Measurements from ENCODE around the gene TRMT112. TPM values are rescaled to one million over a fixed set of nuclear protein-coding genes. Genes with fewer than 3 reads are reported as not detected.
A peak's percentile ranks its signal among the peaks of the same experiment; 100 is the strongest.

Gene TRMT112
- total RNA-seq, 3 donors from 2014 or later (not counting 1 experiment from before 2014, with no cell fraction given): 98.4 to 106 (median 105) TPM

DNA sequence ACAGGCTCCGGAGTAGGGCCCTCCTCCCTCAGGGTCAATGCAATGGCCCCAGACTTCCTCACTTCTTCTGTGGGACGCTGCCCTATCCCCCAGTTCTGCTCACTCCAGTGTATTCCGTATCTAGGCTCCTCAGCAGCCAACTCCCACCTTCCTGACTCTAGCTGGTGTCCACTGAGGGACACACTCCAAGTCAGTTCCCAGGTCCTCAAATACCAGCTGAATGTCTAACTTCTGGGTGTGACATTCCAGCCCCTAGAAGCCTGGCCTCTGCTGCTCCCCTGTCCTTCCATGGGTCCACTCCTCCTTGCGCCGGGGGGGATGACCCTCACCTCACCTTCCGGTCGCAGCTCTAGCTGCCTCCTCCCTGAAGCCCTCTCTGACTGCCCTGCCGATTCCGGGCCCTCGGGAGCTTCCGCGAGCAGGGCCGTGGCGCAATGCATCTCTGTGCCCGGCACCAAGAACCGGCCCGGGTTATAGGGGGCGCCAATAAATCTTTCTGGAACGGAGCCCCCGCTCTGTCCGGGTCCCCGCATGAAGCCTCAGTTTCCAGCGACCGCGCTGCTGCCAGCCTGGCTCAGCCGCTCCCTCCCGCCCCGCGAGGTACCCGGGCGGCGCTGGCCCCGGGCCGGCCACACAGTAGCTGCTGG is 48.3 kb downstream of the TRMT112 start:
- Mint-ChIP-seq H3K36me3 (no peaks in the 10 kb centered on the region), H3K27me3 (ENCODE audit: low read depth in 2 of 2) (no peaks in the 10 kb centered on the region), H3K27ac (peak overlapping the region; percentile 94 to 100), H3K9me3 (no peaks in the 10 kb centered on the region), H3K4me1 (peaks cover 36 to 40% of the 10 kb centered on the region in 2 donors), H3K4me3 (peak overlapping the region; percentile 97)
- WGBS (ENCODE audit: insufficient coverage): 3% methylated on average over 34 of the region's 34 CpGs
- peak in 1 of 2 donors; percentile 61 for DNase-seq
- Histone ChIP-seq H3K4me3 (ENCODE audit: low read length) (peak overlapping the region; percentile 53), H3K27ac (ENCODE audit: low read length) (peak overlapping the region; percentile 92), H3K27me3 (ENCODE audit: control insufficient read depth, insufficient read depth, low read length) (no peaks in the 10 kb centered on the region), H3K9me3 (ENCODE audit: control insufficient read depth, insufficient read depth, low read length) (no peaks in the 10 kb centered on the region), H3K36me3 (ENCODE audit: control insufficient read depth, insufficient read depth, low read length) (no peaks in the 10 kb centered on the region), H3K4me1 (ENCODE audit: control insufficient read depth, insufficient read depth, low read length) (peaks cover 42% of the 10 kb centered on the region)
- TF ChIP-seq, protein P1, sequence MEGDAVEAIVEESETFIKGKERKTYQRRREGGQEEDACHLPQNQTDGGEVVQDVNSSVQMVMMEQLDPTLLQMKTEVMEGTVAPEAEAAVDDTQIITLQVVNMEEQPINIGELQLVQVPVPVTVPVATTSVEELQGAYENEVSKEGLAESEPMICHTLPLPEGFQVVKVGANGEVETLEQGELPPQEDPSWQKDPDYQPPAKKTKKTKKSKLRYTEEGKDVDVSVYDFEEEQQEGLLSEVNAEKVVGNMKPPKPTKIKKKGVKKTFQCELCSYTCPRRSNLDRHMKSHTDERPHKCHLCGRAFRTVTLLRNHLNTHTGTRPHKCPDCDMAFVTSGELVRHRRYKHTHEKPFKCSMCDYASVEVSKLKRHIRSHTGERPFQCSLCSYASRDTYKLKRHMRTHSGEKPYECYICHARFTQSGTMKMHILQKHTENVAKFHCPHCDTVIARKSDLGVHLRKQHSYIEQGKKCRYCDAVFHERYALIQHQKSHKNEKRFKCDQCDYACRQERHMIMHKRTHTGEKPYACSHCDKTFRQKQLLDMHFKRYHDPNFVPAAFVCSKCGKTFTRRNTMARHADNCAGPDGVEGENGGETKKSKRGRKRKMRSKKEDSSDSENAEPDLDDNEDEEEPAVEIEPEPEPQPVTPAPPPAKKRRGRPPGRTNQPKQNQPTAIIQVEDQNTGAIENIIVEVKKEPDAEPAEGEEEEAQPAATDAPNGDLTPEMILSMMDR (IDR thresholded peaks at IDR 0.05): no peak
- peak; percentile 1 to 9 (median 1) for ATAC-seq
- intact Hi-C loops (cut with micrococcal nuclease): loop anchor here (1.0 to 2.0 kb wide), 5 partner anchors 18 to 62 kb away; partner anchors contain the start of genes DNAJC4, FERMT3, FKBP2 and PLCB3

DNA sequence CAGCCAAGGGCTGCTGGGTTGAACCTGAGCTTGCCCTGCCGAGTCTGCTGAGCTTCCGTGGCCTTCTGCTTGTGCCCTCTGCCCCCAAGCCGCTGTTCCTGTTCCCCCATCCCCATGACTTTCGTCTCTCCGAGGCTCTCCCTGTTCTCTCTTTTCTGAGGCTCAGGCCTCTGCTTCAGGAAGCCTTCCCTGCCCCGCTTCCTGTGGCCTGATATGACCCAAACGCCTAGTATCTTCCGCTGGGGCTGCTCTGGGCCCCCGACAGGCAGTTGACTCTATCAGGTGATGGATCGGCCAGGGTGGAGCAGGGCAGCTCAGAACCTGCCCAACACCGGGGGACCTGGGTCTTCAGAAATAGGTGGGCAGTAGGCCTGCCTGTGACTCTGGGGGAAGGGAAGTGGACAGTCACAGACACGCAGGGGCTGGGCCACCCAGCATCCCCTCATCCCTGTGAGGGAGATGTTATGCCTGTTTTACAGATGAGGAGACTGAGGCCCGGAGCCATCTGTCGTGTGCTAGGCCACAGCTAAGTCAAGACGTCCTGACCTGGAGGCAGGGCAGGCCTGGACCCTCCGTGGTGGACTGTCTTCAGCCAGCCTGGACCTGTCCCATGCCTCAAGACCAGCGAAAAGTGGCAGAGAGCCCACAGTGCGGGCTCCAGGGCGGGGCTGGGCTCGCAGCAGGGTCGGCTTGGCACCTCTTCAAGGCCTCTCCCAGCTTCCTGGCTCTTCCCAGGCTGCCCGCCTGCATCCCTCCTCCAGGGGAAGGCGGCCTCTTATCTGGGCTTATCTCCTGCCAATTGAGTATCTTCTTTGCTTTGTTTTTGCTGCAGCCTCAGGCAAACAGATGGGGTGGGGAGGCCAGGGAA is 49.1 kb downstream of the TRMT112 start:
- TF ChIP-seq, protein P1 (IDR thresholded peaks at IDR 0.05): no peak
- peak overlapping the region; percentile 53 for H3K4me3 ChIP-seq (ENCODE audit: low read length)
- no peaks in the 10 kb centered on the region for H3K9me3 ChIP-seq (ENCODE audit: control insufficient read depth, insufficient read depth, low read length)
- H3K36me3 ChIP-seq (ENCODE audit: control insufficient read depth, insufficient read depth, low read length): no peaks in the 10 kb centered on the region
- H3K27ac ChIP-seq (ENCODE audit: low read length): peak overlapping the region; percentile 92
- H3K27me3 ChIP-seq (ENCODE audit: control insufficient read depth, insufficient read depth, low read length): no peaks in the 10 kb centered on the region
- Mint-ChIP-seq H3K4me1 (peaks cover 36 to 40% of the 10 kb centered on the region in 2 donors), H3K27ac (peak overlapping the region; percentile 94 to 100), H3K27me3 (ENCODE audit: low read depth in 2 of 2) (no peaks in the 10 kb centered on the region), H3K4me3 (peak overlapping the region; percentile 97), H3K36me3 (no peaks in the 10 kb centered on the region), H3K9me3 (no peaks in the 10 kb centered on the region)
- H3K4me1 ChIP-seq (ENCODE audit: control insufficient read depth, insufficient read depth, low read length): peaks cover 42% of the 10 kb centered on the region
- ATAC-seq (no peak), DNase-seq (no peak)
- 47% methylated on average over 23 of the region's 23 CpGs for WGBS (ENCODE audit: insufficient coverage)
- intact Hi-C loops (cut with micrococcal nuclease): loop anchor here (2.0 kb wide), 3 partner anchors 17 to 61 kb away; partner anchors contain the start of genes FERMT3, FKBP2 and PLCB3

- intact Hi-C loops (cut with micrococcal nuclease): no loop called here
- peak overlapping the region; percentile 92 for H3K27ac ChIP-seq (ENCODE audit: low read length)
- no peaks in the 10 kb centered on the region for H3K27me3 Mint-ChIP-seq (ENCODE audit: low read depth in 2 of 2)
- TF ChIP-seq, protein P1 (IDR thresholded peaks at IDR 0.05): no peak
- DNase-seq (no peak), ATAC-seq (no peak)
- no peaks in the 10 kb centered on the region for H3K9me3 ChIP-seq (ENCODE audit: control insufficient read depth, insufficient read depth, low read length)
- H3K4me1 ChIP-seq (ENCODE audit: control insufficient read depth, insufficient read depth, low read length): peaks cover 41% of the 10 kb centered on the region
- H3K4me1 Mint-ChIP-seq: peaks cover 36 to 40% of the 10 kb centered on the region in 2 donors
- H3K9me3 Mint-ChIP-seq: no peaks in the 10 kb centered on the region
- H3K36me3 ChIP-seq (ENCODE audit: control insufficient read depth, insufficient read depth, low read length): no peaks in the 10 kb centered on the region
- H3K4me3 Mint-ChIP-seq: peak overlapping the region; percentile 97
- H3K4me3 ChIP-seq (ENCODE audit: low read length): no peak overlapping the region
- H3K27ac Mint-ChIP-seq: peak overlapping the region; percentile 94 to 100
- no peaks in the 10 kb centered on the region for H3K27me3 ChIP-seq (ENCODE audit: control insufficient read depth, insufficient read depth, low read length)
- no peaks in the 10 kb centered on the region for H3K36me3 Mint-ChIP-seq
- WGBS (ENCODE audit: insufficient coverage): 90% methylated on average over 24 of the region's 27 CpGs
These were observed 50.0 kb downstream of the TRMT112 start for GRCh38 chr11:64267207-64267945.

Other genes starting within 250 kb of the TRMT112 start
- gene MACROD1, start 151.4 kb downstream of the TRMT112 start, total RNA-seq: 1 to 10 TPM in 2 of 3 donors, under 1 TPM in 1; 0.73 to 3.3 (median 1.8) TPM
- 100 to 1,000 TPM in 1 of 3 donors, 10 to 100 TPM in 2; 80.9 to 110 (median 85.1) TPM for gene STIP1, start 131.4 kb downstream of the TRMT112 start, total RNA-seq
- gene FERMT3, start 110.8 kb downstream of the TRMT112 start, total RNA-seq: 100 to 1,000 TPM; 194 to 202 (median 196) TPM
- 10 to 100 TPM; 22.7 to 30.8 (median 28.5) TPM for gene TRPT1, start 91.4 kb downstream of the TRMT112 start, total RNA-seq
- 10 to 100 TPM; 59.1 to 79.1 (median 74.8) TPM for gene NUDT22, start 91.3 kb downstream of the TRMT112 start, total RNA-seq
- 10 to 100 TPM; 45.0 to 47.0 (median 46.6) TPM for gene DNAJC4, start 87.0 kb downstream of the TRMT112 start, total RNA-seq
- 10 to 100 TPM; 30.7 to 38.7 (median 37.3) TPM for gene VEGFB, start 83.0 kb downstream of the TRMT112 start, total RNA-seq
- gene FKBP2, start 76.5 kb downstream of the TRMT112 start, total RNA-seq: 10 to 100 TPM; 26.4 to 39.3 (median 30.3) TPM
- 10 to 100 TPM; 16.9 to 21.3 (median 21.0) TPM for gene PPP1R14B, start 70.6 kb downstream of the TRMT112 start, total RNA-seq
- gene PLCB3, start 66.0 kb downstream of the TRMT112 start, total RNA-seq: 1 to 10 TPM; 5.4 to 7.6 (median 5.5) TPM
- 10 to 100 TPM; 30.6 to 35.8 (median 31.6) TPM for gene BAD, start 32.9 kb downstream of the TRMT112 start, total RNA-seq
- gene GPR137, start 31.7 kb downstream of the TRMT112 start, total RNA-seq: 10 to 100 TPM; 29.1 to 61.3 (median 34.4) TPM
- under 1 TPM in 2 of 3 donors, not detected in 1; 0.30 to 0.86 TPM for gene KCNK4, start 26.3 kb downstream of the TRMT112 start, total RNA-seq
- under 1 TPM in 2 of 3 donors, not detected in 1; 0.80 to 0.90 TPM for gene CATSPERZ, start 17.2 kb downstream of the TRMT112 start, total RNA-seq
- gene ESRRA, start 12.0 kb downstream of the TRMT112 start, total RNA-seq: 10 to 100 TPM; 47.1 to 51.3 (median 50.0) TPM
- 100 to 1,000 TPM in 1 of 3 donors, 10 to 100 TPM in 2; 85.9 to 104 (median 88.8) TPM for gene PRDX5, start 562 bp upstream of the TRMT112 start, total RNA-seq
- 100 to 1,000 TPM; 262 to 276 (median 272) TPM for gene CCDC88B, start 22.6 kb upstream of the TRMT112 start, total RNA-seq
- 10 to 100 TPM; 27.6 to 36.0 (median 34.4) TPM for gene RPS6KA4, start 41.6 kb upstream of the TRMT112 start, total RNA-seq
- not detected for gene SLC22A11, start 238.4 kb upstream of the TRMT112 start, total RNA-seq